Activated CD4-positive, alpha-beta T cell treated with anti-CD3 and anti-CD28 coated beads for 36 hours (primary cell): ENCODE results near the gene NOL4L. TPM values are rescaled to one million over a fixed set of nuclear protein-coding genes. Genes with fewer than 3 reads are reported as not detected.

Source experiments
- ATAC-seq: fragments of 200-7000 bp; cut with Tn5 transposase; one replicate; pipeline ENCODE4 v1.10.0; 2021; ENCODE audit warnings: mild to moderate bottlenecking, moderate library complexity
- CTCF ChIA-PET: fragments of 350-600 bp; sonication (Branson Sonifier 250); formaldehyde crosslinking; loops from one replicate; lab custom pipeline; 2021; ENCODE audit warnings: antibody characterized with exemption; lab: Charles Lee
- POLR2A ChIA-PET: fragments of 350-600 bp; sonication (Branson Sonifier 250); formaldehyde crosslinking; loops from one replicate; lab custom pipeline; 2021; ENCODE audit warnings: antibody characterized with exemption, inconsistent platforms; lab: Charles Lee
- DNase-seq: peaks from one replicate; pipeline ENCODE4 v3.0.0-alpha.2; 2020
- H3K27ac Mint-ChIP-seq: one replicate; pipeline ENCODE4 v1.8.0; 2021; ENCODE audit warnings: mixed read lengths
- H3K27me3 Mint-ChIP-seq: one replicate; pipeline ENCODE4 v1.8.0; 2021; ENCODE audit warnings: mixed read lengths
- H3K36me3 Mint-ChIP-seq: one replicate; pipeline ENCODE4 v1.8.0; 2021; ENCODE audit warnings: low read depth, mixed read lengths
- H3K4me1 Mint-ChIP-seq: one replicate; pipeline ENCODE4 v1.8.0; 2021; ENCODE audit warnings: mixed read lengths
- H3K4me3 Mint-ChIP-seq: one replicate; pipeline ENCODE4 v1.8.0; 2021; ENCODE audit warnings: mild to moderate bottlenecking, moderate library complexity, mixed read lengths
- H3K9me3 Mint-ChIP-seq: one replicate; pipeline ENCODE4 v1.8.0; 2021; ENCODE audit warnings: low read depth, mixed read lengths
- intact Hi-C, 2 experiments: fragments of 100-400 bp; cut with DNase I in 1 of 2; cut with micrococcal nuclease in 1 of 2; formaldehyde crosslinking; loops; one replicate each; pipeline versions ENCODE4 v1.14.2 to v1.15.1; 2022 to 2024; cut with DNase I, micrococcal nuclease
- total RNA-seq, 2 experiments: library from RNA; stranded (reverse); gene quantifications; one replicate each; pipeline ENCODE4 v1.2.3, GENCODE V29; 2021

NOL4L gene
- total RNA-seq, 2 experiments from 2014 or later: 17.3 to 22.0 TPM

- H3K36me3 Mint-ChIP-seq: peaks cover 7% of the 10 kb centered on the region
- H3K9me3 Mint-ChIP-seq: no peaks in the 10 kb centered on the region
- H3K27me3 Mint-ChIP-seq: no peaks in the 10 kb centered on the region
- H3K4me1 Mint-ChIP-seq: peaks cover 88% of the 10 kb centered on the region
- DNase-seq: no peak
- ChIA-PET POLR2A (no interaction called here), CTCF (interaction anchor here (0.6 to 1.8 kb wide), 8 partner anchors 11 to 234 kb away, joined by 3 to 5 read pairs (median 3); no protein-coding TSS in a partner anchor)
- H3K27ac Mint-ChIP-seq: peak overlapping the region; percentile 37
- intact Hi-C loops: no loop called here
- H3K4me3 Mint-ChIP-seq: no peak overlapping the region
- no peak for ATAC-seq
Measured at GRCh38 chr20:32543570-32544259, 41.4 kb downstream of the NOL4L start.

GRCh38 chr20:32542259-32542615, 42.9 kb downstream of the NOL4L start:
- CTCF ChIA-PET: interaction anchor here (0.5 to 5.0 kb wide), 9 partner anchors 8 to 236 kb away, joined by 3 to 30 read pairs (median 5); no protein-coding TSS in a partner anchor
- H3K9me3 Mint-ChIP-seq: no peaks in the 10 kb centered on the region
- H3K27me3 Mint-ChIP-seq: no peaks in the 10 kb centered on the region
- H3K4me1 Mint-ChIP-seq: peaks cover 83% of the 10 kb centered on the region
- POLR2A ChIA-PET: interaction anchor here (0.6 kb wide), 1 partner anchor 12 kb away, joined by 3 read pairs; no protein-coding TSS in a partner anchor
- H3K27ac Mint-ChIP-seq: peak overlapping the region; percentile 91
- H3K36me3 Mint-ChIP-seq: peaks cover 3% of the 10 kb centered on the region
- ATAC-seq (peak; percentile 5), DNase-seq (no peak)
- intact Hi-C loops: no loop called here
- no peak overlapping the region for H3K4me3 Mint-ChIP-seq

GRCh38 chr20:32541323-32542258, 43.5 kb downstream of the NOL4L start:
- Mint-ChIP-seq H3K27ac (peak overlapping the region; percentile 99), H3K9me3 (no peaks in the 10 kb centered on the region), H3K27me3 (no peaks in the 10 kb centered on the region), H3K4me3 (no peak overlapping the region), H3K36me3 (peaks cover 3% of the 10 kb centered on the region), H3K4me1 (peaks cover 80% of the 10 kb centered on the region)
- ChIA-PET POLR2A (interaction anchor here (0.6 to 1.2 kb wide), 2 partner anchors 11 to 19 kb away, joined by 3 read pairs; no protein-coding TSS in a partner anchor), CTCF (interaction anchor here (1.0 to 5.0 kb wide), 7 partner anchors 11 to 236 kb away, joined by 3 to 30 read pairs (median 6); no protein-coding TSS in a partner anchor)
- intact Hi-C loops: no loop called here
- ATAC-seq: no peak
- DNase-seq: no peak

GRCh38 chr20:32539817-32540675, 45.1 kb downstream of the NOL4L start:
- H3K27me3 Mint-ChIP-seq: no peaks in the 10 kb centered on the region
- POLR2A ChIA-PET: no interaction called here
- peak overlapping the region; percentile 68 for H3K4me3 Mint-ChIP-seq
- DNase-seq (peak; percentile 85), ATAC-seq (peak; percentile 53)
- peak overlapping the region; percentile 99 for H3K27ac Mint-ChIP-seq
- intact Hi-C loops: loop anchor here in 1 of 2 experiments (5.0 kb wide), 3 partner anchors 202 to 1147 kb away; partner anchors contain the start of genes COMMD7 and E2F1
- H3K4me1 Mint-ChIP-seq: peaks cover 81% of the 10 kb centered on the region
- no peaks in the 10 kb centered on the region for H3K9me3 Mint-ChIP-seq
- CTCF ChIA-PET: interaction anchor here (0.6 to 5.0 kb wide), 12 partner anchors 10 to 238 kb away, joined by 3 to 30 read pairs (median 3); no protein-coding TSS in a partner anchor
- H3K36me3 Mint-ChIP-seq: peaks cover 3% of the 10 kb centered on the region

- peak overlapping the region; percentile 99 for H3K27ac Mint-ChIP-seq
- no peak for ATAC-seq
Measured at GRCh38 chr20:32539026-32539816, 45.9 kb downstream of the NOL4L start.

GRCh38 chr20:32538526-32538939, 46.6 kb downstream of the NOL4L start:
- CTCF ChIA-PET: interaction anchor here (0.6 to 5.0 kb wide), 9 partner anchors 10 to 407 kb away, joined by 3 to 30 read pairs (median 4); no protein-coding TSS in a partner anchor
- Mint-ChIP-seq H3K27ac (peak overlapping the region; percentile 99), H3K9me3 (no peaks in the 10 kb centered on the region), H3K4me3 (peak overlapping the region; percentile 68), H3K4me1 (peaks cover 81% of the 10 kb centered on the region), H3K27me3 (no peaks in the 10 kb centered on the region), H3K36me3 (peaks cover 3% of the 10 kb centered on the region)
- ATAC-seq: no peak
- intact Hi-C loops: loop anchor here in 1 of 2 experiments (5.0 kb wide), 3 partner anchors 204 to 1149 kb away; partner anchors contain the start of genes COMMD7 and E2F1
- POLR2A ChIA-PET: no interaction called here
- DNase-seq: peak; percentile 54

More at GRCh38 chr20:32539026-32539816, 45.9 kb downstream of the NOL4L start:
- POLR2A ChIA-PET: no interaction called here
- H3K9me3 Mint-ChIP-seq: no peaks in the 10 kb centered on the region
- H3K36me3 Mint-ChIP-seq: peaks cover 3% of the 10 kb centered on the region
- peak; percentile 59 for DNase-seq
- H3K27me3 Mint-ChIP-seq: no peaks in the 10 kb centered on the region
- CTCF ChIA-PET: interaction anchor here (0.6 to 5.0 kb wide), 16 partner anchors 9 to 406 kb away, joined by 3 to 30 read pairs (median 3); no protein-coding TSS in a partner anchor
- peaks cover 81% of the 10 kb centered on the region for H3K4me1 Mint-ChIP-seq
- intact Hi-C loops: loop anchor here in 1 of 2 experiments (5.0 kb wide), 3 partner anchors 203 to 1148 kb away; partner anchors contain the start of genes COMMD7 and E2F1
- H3K4me3 Mint-ChIP-seq: peak overlapping the region; percentile 68

- DNase-seq (peak; percentile 46), ATAC-seq (no peak)
- H3K9me3 Mint-ChIP-seq: no peaks in the 10 kb centered on the region
- H3K36me3 Mint-ChIP-seq: peaks cover 3% of the 10 kb centered on the region
- ChIA-PET POLR2A (interaction anchor here (0.6 to 0.8 kb wide), 2 partner anchors 10 to 125 kb away, joined by 5 read pairs; no protein-coding TSS in a partner anchor), CTCF (interaction anchor here (0.6 to 5.0 kb wide), 10 partner anchors 8 to 265 kb away, joined by 3 to 30 read pairs (median 4); no protein-coding TSS in a partner anchor)
- intact Hi-C loops: loop anchor here in 1 of 2 experiments (1.0 to 5.0 kb wide), 7 partner anchors 37 to 1149 kb away; partner anchors contain the start of genes COMMD7, E2F1, PLAGL2 and POFUT1
- no peaks in the 10 kb centered on the region for H3K27me3 Mint-ChIP-seq
- peak overlapping the region; percentile 92 for H3K27ac Mint-ChIP-seq
- peaks cover 81% of the 10 kb centered on the region for H3K4me1 Mint-ChIP-seq
- peak overlapping the region; percentile 84 for H3K4me3 Mint-ChIP-seq
Measured at GRCh38 chr20:32537657-32538525, 47.2 kb downstream of the NOL4L start.

- Mint-ChIP-seq H3K27me3 (no peaks in the 10 kb centered on the region), H3K4me1 (peaks cover 81% of the 10 kb centered on the region), H3K36me3 (peaks cover 2% of the 10 kb centered on the region), H3K9me3 (no peaks in the 10 kb centered on the region), H3K27ac (peak overlapping the region; percentile 92), H3K4me3 (peak overlapping the region; percentile 84)
- POLR2A ChIA-PET: interaction anchor here (0.5 to 0.8 kb wide), 2 partner anchors 9 to 1572 kb away, joined by 4 to 5 read pairs; no protein-coding TSS in a partner anchor
- CTCF ChIA-PET: interaction anchor here (0.7 to 1.2 kb wide), 7 partner anchors 9 to 116 kb away, joined by 3 to 4 read pairs (median 3); no protein-coding TSS in a partner anchor
- ATAC-seq (no peak), DNase-seq (peak; percentile 78)
- intact Hi-C loops: loop anchor here in 1 of 2 experiments (1.0 to 5.0 kb wide), 9 partner anchors 38 to 1150 kb away; partner anchors contain the start of genes ASXL1, COMMD7, E2F1 and PLAGL2
Measured at GRCh38 chr20:32536851-32537656, 48.1 kb downstream of the NOL4L start.
